ENCODE results near the gene UBQLN4. TPM values are rescaled to one million over a fixed set of nuclear protein-coding genes. Genes with fewer than 3 reads are reported as not detected.
A peak's percentile ranks its signal among the peaks of the same experiment; 100 is the strongest.

Gene UBQLN4
- total RNA-seq, 2 experiments from 2014 or later: 32.8 to 33.3 TPM

GRCh38 chr1:156004843-156005584, 48.6 kb downstream of the UBQLN4 start:
- no peaks in the 10 kb centered on the region for H3K27me3 Mint-ChIP-seq (ENCODE audit: low read depth)
- peak overlapping the region; percentile 82 for H3K27ac Mint-ChIP-seq
- DNase-seq: peak; percentile 58
- ATAC-seq: peak; percentile 86
- H3K4me1 Mint-ChIP-seq (ENCODE audit: low read depth): peaks cover 35% of the 10 kb centered on the region
- ChIA-PET POLR2A (interaction anchor here (1.7 kb wide), 1 partner anchor 27 kb away, joined by 8 read pairs; the partner anchor contains the start of gene ARHGEF2), CTCF (interaction anchor here (0.6 to 3.3 kb wide), 4 partner anchors 8 to 67 kb away, joined by 3 to 18 read pairs (median 4); no protein-coding TSS in a partner anchor)
- peaks cover 20% of the 10 kb centered on the region for H3K36me3 Mint-ChIP-seq (ENCODE audit: low read depth)
- no peaks in the 10 kb centered on the region for H3K9me3 Mint-ChIP-seq (ENCODE audit: insufficient read depth)
- H3K4me3 Mint-ChIP-seq: peak overlapping the region; percentile 26

GRCh38 chr1:156003923-156004188, 49.7 kb downstream of the UBQLN4 start:
- no peak for ATAC-seq

GRCh38 chr1:156002188-156002911, 51.2 kb downstream of the UBQLN4 start:
- Mint-ChIP-seq H3K27me3 (ENCODE audit: low read depth) (no peaks in the 10 kb centered on the region), H3K9me3 (ENCODE audit: insufficient read depth) (no peaks in the 10 kb centered on the region), H3K4me1 (ENCODE audit: low read depth) (peaks cover 35% of the 10 kb centered on the region), H3K27ac (peak overlapping the region; percentile 15), H3K4me3 (no peak overlapping the region), H3K36me3 (ENCODE audit: low read depth) (peaks cover 6% of the 10 kb centered on the region)
- ATAC-seq (no peak), DNase-seq (no peak)
- POLR2A ChIA-PET: no interaction called here
- CTCF ChIA-PET: interaction anchor here (0.9 to 2.8 kb wide), 6 partner anchors 8 to 64 kb away, joined by 3 to 17 read pairs (median 6); partner anchors contain the start of gene SSR2

More at GRCh38 chr1:156003923-156004188, 49.7 kb downstream of the UBQLN4 start:
- peaks cover 13% of the 10 kb centered on the region for H3K36me3 Mint-ChIP-seq (ENCODE audit: low read depth)
- no peak overlapping the region for H3K4me3 Mint-ChIP-seq
- POLR2A ChIA-PET: interaction anchor here (1.7 kb wide), 1 partner anchor 26 kb away, joined by 8 read pairs; the partner anchor contains the start of gene ARHGEF2
- CTCF ChIA-PET: interaction anchor here (1.0 to 3.3 kb wide), 4 partner anchors 9 to 66 kb away, joined by 3 to 18 read pairs (median 6); no protein-coding TSS in a partner anchor
- no peaks in the 10 kb centered on the region for H3K9me3 Mint-ChIP-seq (ENCODE audit: insufficient read depth)
- H3K27me3 Mint-ChIP-seq (ENCODE audit: low read depth): no peaks in the 10 kb centered on the region
- peaks cover 35% of the 10 kb centered on the region for H3K4me1 Mint-ChIP-seq (ENCODE audit: low read depth)
- no peak overlapping the region for H3K27ac Mint-ChIP-seq
- DNase-seq: no peak

GRCh38 chr1:156001662-156002171, 51.9 kb downstream of the UBQLN4 start:
- Mint-ChIP-seq H3K36me3 (ENCODE audit: low read depth) (peaks cover 2% of the 10 kb centered on the region), H3K4me3 (no peak overlapping the region), H3K27me3 (ENCODE audit: low read depth) (no peaks in the 10 kb centered on the region), H3K9me3 (ENCODE audit: insufficient read depth) (no peaks in the 10 kb centered on the region), H3K4me1 (ENCODE audit: low read depth) (peaks cover 30% of the 10 kb centered on the region), H3K27ac (no peak overlapping the region)
- ATAC-seq (no peak), DNase-seq (no peak)
- ChIA-PET CTCF (interaction anchor here (1.7 to 2.8 kb wide), 2 partner anchors 12 to 65 kb away, joined by 7 to 17 read pairs; no protein-coding TSS in a partner anchor), POLR2A (no interaction called here)

GRCh38 chr1:156001021-156001661, 52.5 kb downstream of the UBQLN4 start:
- DNase-seq: no peak
- Mint-ChIP-seq H3K4me3 (no peak overlapping the region), H3K4me1 (ENCODE audit: low read depth) (peaks cover 32% of the 10 kb centered on the region), H3K27me3 (ENCODE audit: low read depth) (no peaks in the 10 kb centered on the region), H3K27ac (no peak overlapping the region), H3K36me3 (ENCODE audit: low read depth) (no peaks in the 10 kb centered on the region), H3K9me3 (ENCODE audit: insufficient read depth) (no peaks in the 10 kb centered on the region)
- no peak for ATAC-seq
- POLR2A ChIA-PET: no interaction called here
- CTCF ChIA-PET: interaction anchor here (0.9 to 2.8 kb wide), 3 partner anchors 12 to 65 kb away, joined by 3 to 17 read pairs (median 7); no protein-coding TSS in a partner anchor

GRCh38 chr1:155999964-156000363, 53.6 kb downstream of the UBQLN4 start:
- ATAC-seq (no peak), DNase-seq (no peak)
- ChIA-PET CTCF (interaction anchor here (1.6 to 2.8 kb wide), 2 partner anchors 10 to 11 kb away, joined by 5 to 17 read pairs; no protein-coding TSS in a partner anchor), POLR2A (no interaction called here)
- Mint-ChIP-seq H3K27me3 (ENCODE audit: low read depth) (no peaks in the 10 kb centered on the region), H3K36me3 (ENCODE audit: low read depth) (no peaks in the 10 kb centered on the region), H3K27ac (no peak overlapping the region), H3K4me1 (ENCODE audit: low read depth) (peaks cover 29% of the 10 kb centered on the region), H3K9me3 (ENCODE audit: insufficient read depth) (no peaks in the 10 kb centered on the region), H3K4me3 (no peak overlapping the region)

GRCh38 chr1:155996166-155996565, 57.4 kb downstream of the UBQLN4 start:
- DNase-seq (no peak), ATAC-seq (no peak)
- H3K4me3 Mint-ChIP-seq: no peak overlapping the region
- no peak overlapping the region for H3K27ac Mint-ChIP-seq
- H3K27me3 Mint-ChIP-seq (ENCODE audit: low read depth): no peaks in the 10 kb centered on the region
- ChIA-PET CTCF (interaction anchor here (1.2 to 3.7 kb wide), 6 partner anchors 9 to 58 kb away, joined by 3 to 17 read pairs (median 4); no protein-coding TSS in a partner anchor), POLR2A (no interaction called here)
- H3K9me3 Mint-ChIP-seq (ENCODE audit: insufficient read depth): no peaks in the 10 kb centered on the region
- no peaks in the 10 kb centered on the region for H3K36me3 Mint-ChIP-seq (ENCODE audit: low read depth)
- H3K4me1 Mint-ChIP-seq (ENCODE audit: low read depth): peaks cover 8% of the 10 kb centered on the region

GRCh38 chr1:155993595-155993994, 60.0 kb downstream of the UBQLN4 start:
- POLR2A ChIA-PET: interaction anchor here (0.6 kb wide), 1 partner anchor 27 kb away, joined by 3 read pairs; no protein-coding TSS in a partner anchor

GRCh38 chr1:155990005-155990739, 63.4 kb downstream of the UBQLN4 start:
- no peak for DNase-seq
- ChIA-PET CTCF (interaction anchor here (0.6 to 6.6 kb wide), 44 partner anchors 7 to 346 kb away, joined by 3 to 144 read pairs (median 5); partner anchors contain the start of genes ARHGEF2, GON4L, KHDC4 and RXFP4), POLR2A (interaction anchor here (0.6 to 2.3 kb wide), 7 partner anchors 11 to 72 kb away, joined by 3 to 14 read pairs (median 8); partner anchors contain the start of genes ARHGEF2 and KHDC4)
- ATAC-seq: no peak
- Mint-ChIP-seq H3K36me3 (ENCODE audit: low read depth) (no peaks in the 10 kb centered on the region), H3K27ac (peak overlapping the region; percentile 41), H3K4me3 (no peak overlapping the region), H3K4me1 (ENCODE audit: low read depth) (peaks cover 19% of the 10 kb centered on the region), H3K27me3 (ENCODE audit: low read depth) (no peaks in the 10 kb centered on the region), H3K9me3 (ENCODE audit: insufficient read depth) (no peaks in the 10 kb centered on the region)

More at GRCh38 chr1:155993595-155993994, 60.0 kb downstream of the UBQLN4 start:
- Mint-ChIP-seq H3K27ac (no peak overlapping the region), H3K36me3 (ENCODE audit: low read depth) (no peaks in the 10 kb centered on the region), H3K27me3 (ENCODE audit: low read depth) (no peaks in the 10 kb centered on the region), H3K4me1 (ENCODE audit: low read depth) (peaks cover 28% of the 10 kb centered on the region), H3K9me3 (ENCODE audit: insufficient read depth) (no peaks in the 10 kb centered on the region), H3K4me3 (no peak overlapping the region)
- DNase-seq: no peak
- ATAC-seq: no peak
- CTCF ChIA-PET: interaction anchor here (1.5 kb wide), 1 partner anchor 10 kb away, joined by 4 read pairs; no protein-coding TSS in a partner anchor

GRCh38 chr1:155989242-155990004, 64.2 kb downstream of the UBQLN4 start:
- no peaks in the 10 kb centered on the region for H3K36me3 Mint-ChIP-seq (ENCODE audit: low read depth)
- peak overlapping the region; percentile 44 for H3K27ac Mint-ChIP-seq
- DNase-seq (peak; percentile 85), ATAC-seq (peak; percentile 98)
- no peak overlapping the region for H3K4me3 Mint-ChIP-seq
- CTCF ChIA-PET: interaction anchor here (0.6 to 6.6 kb wide), 44 partner anchors 8 to 347 kb away, joined by 3 to 144 read pairs (median 5); partner anchors contain the start of genes ARHGEF2, GON4L, KHDC4 and RXFP4
- H3K4me1 Mint-ChIP-seq (ENCODE audit: low read depth): peaks cover 19% of the 10 kb centered on the region
- no peaks in the 10 kb centered on the region for H3K9me3 Mint-ChIP-seq (ENCODE audit: insufficient read depth)
- H3K27me3 Mint-ChIP-seq (ENCODE audit: low read depth): no peaks in the 10 kb centered on the region
- POLR2A ChIA-PET: interaction anchor here (0.5 to 2.3 kb wide), 7 partner anchors 11 to 72 kb away, joined by 3 to 14 read pairs (median 4); partner anchors contain the start of genes ARHGEF2 and KHDC4
